HUES6 (cell line): Measurements from ENCODE around the gene WWOX.

ENCODE experiments used
- H3K27ac ChIP-seq: 2 replicates; pipeline ENCODE4 v1.7.0; 2013; ENCODE audit warnings: low read depth, mild to moderate bottlenecking, low read length, inconsistent platforms
- H3K27me3 ChIP-seq: 2 replicates; pipeline ENCODE4 v1.6.1; 2013; ENCODE audit warnings: low read length; ENCODE audit not compliant: control insufficient read depth, insufficient read depth
- H3K36me3 ChIP-seq: 2 replicates; pipeline ENCODE4 v1.6.1; 2013; ENCODE audit warnings: low read length; ENCODE audit not compliant: control insufficient read depth, insufficient read depth
- H3K4me1 ChIP-seq: 2 replicates; pipeline ENCODE4 v1.6.1; 2013; ENCODE audit warnings: low read length; ENCODE audit not compliant: control insufficient read depth, insufficient read depth
- H3K4me3 ChIP-seq: 2 replicates; pipeline ENCODE4 v1.5.1; 2013; ENCODE audit warnings: low read depth, low read length
- H3K9ac ChIP-seq: one replicate; pipeline ENCODE4 v1.6.1; 2013; ENCODE audit warnings: mild to moderate bottlenecking, low read length
- H3K9me3 ChIP-seq: 2 replicates; pipeline ENCODE4 v1.6.1; 2013; ENCODE audit warnings: low read depth, low read length; ENCODE audit not compliant: control insufficient read depth, insufficient read depth

WWOX gene

GRCh38 chr16:78381060-78381459, 281.6 kb downstream of the WWOX start:
- no peaks in the 10 kb centered on the region for H3K9me3 ChIP-seq
- H3K27ac ChIP-seq, result no peak overlapping the region
- H3K9ac ChIP-seq, result no peak overlapping the region
- no peaks in the 10 kb centered on the region for H3K27me3 ChIP-seq
- 0 out of 2 replicates have a peak, but pooled peaks cover 3% of the 10 kb centered on the region for H3K4me1 ChIP-seq
- no peaks in the 10 kb centered on the region for H3K36me3 ChIP-seq
- no peak overlapping the region for H3K4me3 ChIP-seq

- Histone ChIP-seq H3K36me3 (no peaks in the 10 kb centered on the region), H3K9ac (no peak overlapping the region), H3K9me3 (no peaks in the 10 kb centered on the region), H3K27me3 (no peaks in the 10 kb centered on the region), H3K4me1 (no peaks in the 10 kb centered on the region), H3K4me3 (no peak overlapping the region), H3K27ac (no peak overlapping the region)
Measured at GRCh38 chr16:78383118-78383517, 283.7 kb downstream of the WWOX start.

- Histone ChIP-seq H3K27me3 (no peaks in the 10 kb centered on the region), H3K9ac (no peak overlapping the region), H3K27ac (no peak overlapping the region), H3K4me3 (no peak overlapping the region), H3K36me3 (no peaks in the 10 kb centered on the region), H3K4me1 (no peaks in the 10 kb centered on the region), H3K9me3 (no peaks in the 10 kb centered on the region)
Measured at GRCh38 chr16:78385086-78385805, 285.8 kb downstream of the WWOX start.

- H3K4me1 ChIP-seq, result no peaks in the 10 kb centered on the region
- H3K36me3 ChIP-seq, result no peaks in the 10 kb centered on the region
- H3K27ac ChIP-seq, result no peak overlapping the region
- no peaks in the 10 kb centered on the region for H3K27me3 ChIP-seq
- H3K9me3 ChIP-seq, result peaks cover 11% of the 10 kb centered on the region; the same call in 1 of the 2 replicates
- no peak overlapping the region for H3K9ac ChIP-seq
- no peak overlapping the region for H3K4me3 ChIP-seq
Measured at GRCh38 chr16:78386557-78387324, 287.3 kb downstream of the WWOX start.

- no peak overlapping the region for H3K27ac ChIP-seq
Measured at GRCh38 chr16:78389009-78389498, 289.6 kb downstream of the WWOX start.

GRCh38 chr16:78390092-78390491, 290.6 kb downstream of the WWOX start:
- H3K4me3 ChIP-seq, result no peak overlapping the region
- no peaks in the 10 kb centered on the region for H3K27me3 ChIP-seq
- H3K9me3 ChIP-seq, result peaks cover 28% of the 10 kb centered on the region
- no peak overlapping the region for H3K27ac ChIP-seq
- H3K9ac ChIP-seq, result no peak overlapping the region
- no peaks in the 10 kb centered on the region for H3K4me1 ChIP-seq
- no peaks in the 10 kb centered on the region for H3K36me3 ChIP-seq

More at GRCh38 chr16:78389009-78389498, 289.6 kb downstream of the WWOX start:
- H3K27me3 ChIP-seq, result no peaks in the 10 kb centered on the region
- no peak overlapping the region for H3K9ac ChIP-seq
- H3K4me3 ChIP-seq, result no peak overlapping the region
- no peaks in the 10 kb centered on the region for H3K36me3 ChIP-seq
- no peaks in the 10 kb centered on the region for H3K4me1 ChIP-seq
- peaks cover 28% of the 10 kb centered on the region for H3K9me3 ChIP-seq

GRCh38 chr16:78390508-78391324, 291.3 kb downstream of the WWOX start:
- H3K36me3 ChIP-seq, result no peaks in the 10 kb centered on the region
- H3K9me3 ChIP-seq, result peaks cover 28% of the 10 kb centered on the region
- H3K4me1 ChIP-seq, result no peaks in the 10 kb centered on the region
- H3K4me3 ChIP-seq, result no peak overlapping the region
- no peak overlapping the region for H3K27ac ChIP-seq
- H3K27me3 ChIP-seq, result no peaks in the 10 kb centered on the region
- H3K9ac ChIP-seq, result no peak overlapping the region

- Histone ChIP-seq H3K9ac (no peak overlapping the region), H3K27ac (no peak overlapping the region), H3K4me1 (no peaks in the 10 kb centered on the region), H3K36me3 (no peaks in the 10 kb centered on the region), H3K27me3 (no peaks in the 10 kb centered on the region), H3K4me3 (no peak overlapping the region), H3K9me3 (peaks cover 28% of the 10 kb centered on the region)
Measured at GRCh38 chr16:78392585-78393195, 293.2 kb downstream of the WWOX start.

GRCh38 chr16:78395035-78395434, 295.6 kb downstream of the WWOX start:
- H3K27me3 ChIP-seq, result no peaks in the 10 kb centered on the region
- peaks cover 28% of the 10 kb centered on the region for H3K9me3 ChIP-seq
- no peaks in the 10 kb centered on the region for H3K36me3 ChIP-seq
- H3K9ac ChIP-seq, result no peak overlapping the region
- no peak overlapping the region for H3K4me3 ChIP-seq
- no peak overlapping the region for H3K27ac ChIP-seq
- no peaks in the 10 kb centered on the region for H3K4me1 ChIP-seq

GRCh38 chr16:78396046-78396445, 296.6 kb downstream of the WWOX start:
- no peak overlapping the region for H3K27ac ChIP-seq
- no peak overlapping the region for H3K4me3 ChIP-seq
- H3K36me3 ChIP-seq, result no peaks in the 10 kb centered on the region
- H3K9me3 ChIP-seq, result peaks cover 24% of the 10 kb centered on the region
- no peaks in the 10 kb centered on the region for H3K27me3 ChIP-seq
- no peak overlapping the region for H3K9ac ChIP-seq
- H3K4me1 ChIP-seq, result no peaks in the 10 kb centered on the region
